ENCODE data around the gene UNC5CL.

Gene UNC5CL

GRCh38 chr6:40989204-40990169, 49.5 kb downstream of the UNC5CL start:
- no peak overlapping the region for H3K4me3 ChIP-seq (replicated peaks in 1 of 2; ENCODE audit: low read depth in 2 of 2, low read length in 2 of 2)
- no peak for DNase-seq (ENCODE audit: low read depth in 2 of 2)
- no peak for TF ChIP-seq CTCF (IDR thresholded peaks at IDR 0.05; ENCODE audit: low read depth, low read length)

DNA sequence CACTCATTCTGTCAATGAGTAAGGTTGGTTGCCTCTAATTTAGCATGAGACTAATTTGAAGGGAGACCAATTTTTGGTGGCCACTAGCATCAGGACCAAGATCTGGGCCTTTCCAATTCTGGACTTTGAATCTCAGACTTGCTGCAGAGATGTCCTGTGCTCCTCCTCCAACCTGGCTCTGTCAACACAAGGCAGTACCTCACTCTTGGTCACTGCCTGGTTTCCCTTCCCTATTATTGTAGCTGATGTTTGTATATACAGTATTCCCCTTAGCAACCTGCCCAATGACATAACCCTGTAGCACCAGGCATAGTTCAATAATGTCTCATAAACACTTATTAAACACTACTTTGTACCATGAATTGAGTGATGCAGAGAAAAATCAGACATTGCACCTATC, 50.4 kb downstream of the UNC5CL start:
- no peak for TF ChIP-seq CTCF (IDR thresholded peaks at IDR 0.05; ENCODE audit: low read depth, low read length)
- no peak overlapping the region for H3K4me3 ChIP-seq (replicated peaks in 1 of 2; ENCODE audit: low read depth in 2 of 2, low read length in 2 of 2)
- DNase-seq (ENCODE audit: low read depth in 2 of 2) = no peak

GRCh38 chr6:40986921-40987819, 51.9 kb downstream of the UNC5CL start:
- no peak overlapping the region for H3K4me3 ChIP-seq (replicated peaks in 1 of 2; ENCODE audit: low read depth in 2 of 2, low read length in 2 of 2)
- DNase-seq (ENCODE audit: low read depth in 2 of 2) = no peak
- no peak for TF ChIP-seq CTCF (IDR thresholded peaks at IDR 0.05; ENCODE audit: low read depth, low read length)

GRCh38 chr6:40986364-40986763, 52.7 kb downstream of the UNC5CL start:
- DNase-seq (ENCODE audit: low read depth in 2 of 2) = no peak
- TF ChIP-seq CTCF (IDR thresholded peaks at IDR 0.05; ENCODE audit: low read depth, low read length) = no peak
- no peak overlapping the region for H3K4me3 ChIP-seq (replicated peaks in 1 of 2; ENCODE audit: low read depth in 2 of 2, low read length in 2 of 2)

DNA sequence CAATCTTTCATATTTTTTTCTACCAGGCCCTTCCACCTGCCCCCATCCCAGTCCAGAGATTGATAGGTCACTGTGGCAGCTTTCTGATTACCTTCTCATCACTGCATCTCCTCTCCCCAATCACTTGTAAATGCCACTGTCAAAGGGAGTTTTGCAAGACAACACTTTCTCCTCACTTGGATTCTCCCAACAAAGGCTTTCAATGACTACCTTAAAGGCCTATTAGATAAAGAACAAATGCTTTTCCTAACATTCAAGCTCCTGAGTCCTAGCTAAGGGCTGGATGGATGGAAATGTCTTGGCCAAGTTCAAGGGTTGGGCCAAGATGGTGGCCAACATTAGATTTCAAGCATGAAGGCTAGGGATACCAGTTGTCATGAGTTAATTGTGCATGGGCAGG, 55.3 kb downstream of the UNC5CL start:
- H3K4me3 ChIP-seq (replicated peaks in 1 of 2; ENCODE audit: low read depth in 2 of 2, low read length in 2 of 2) = no peak overlapping the region
- no peak for DNase-seq (ENCODE audit: low read depth in 2 of 2)
- TF ChIP-seq CTCF (IDR thresholded peaks at IDR 0.05; ENCODE audit: low read depth, low read length) = no peak

DNA sequence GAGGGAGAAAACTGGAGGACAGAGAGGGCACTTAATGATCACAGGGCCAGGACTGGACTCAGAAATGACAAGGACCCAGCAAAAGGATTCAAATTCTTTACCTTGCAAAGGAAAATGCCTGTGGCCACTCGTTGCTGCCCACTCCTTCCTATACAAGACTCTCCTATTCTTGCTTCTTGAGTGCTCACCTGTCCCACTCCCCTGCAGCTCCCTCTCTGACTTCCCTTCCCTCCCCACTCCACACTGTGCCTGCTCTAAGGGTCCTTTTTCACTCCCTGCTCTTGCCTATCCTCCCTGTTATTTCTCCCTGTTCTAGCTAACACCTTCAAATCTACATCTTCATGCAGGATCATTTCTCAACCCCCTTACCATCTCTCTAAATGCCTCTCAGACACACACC, 56.1 kb downstream of the UNC5CL start:
- TF ChIP-seq CTCF (IDR thresholded peaks at IDR 0.05; ENCODE audit: low read depth, low read length) = no peak
- no peak for DNase-seq (ENCODE audit: low read depth in 2 of 2)
- H3K4me3 ChIP-seq (replicated peaks in 1 of 2; ENCODE audit: low read depth in 2 of 2, low read length in 2 of 2) = no peak overlapping the region

All from cardiac fibroblast (primary cell).